Progenitor cell of endocrine pancreas (in vitro differentiated cells): Measurements from ENCODE around the gene ANKS6. TPM values are rescaled to one million over a fixed set of nuclear protein-coding genes. Genes with fewer than 3 reads are reported as not detected.

Experiments used
- DNase-seq: peaks from one replicate; pipeline ENCODE4 v3.0.0; 2021; ENCODE audit warnings: low spot score; ENCODE audit not compliant: unreplicated experiment
- H3K27ac Mint-ChIP-seq: 2 replicates; pipeline ENCODE4 v1.8.0; 2021; ENCODE audit warnings: mild to moderate bottlenecking, moderate library complexity, mixed read lengths
- H3K27me3 Mint-ChIP-seq: 2 replicates; pipeline ENCODE4 v1.8.0; 2021; ENCODE audit warnings: mixed read lengths
- H3K36me3 Mint-ChIP-seq: 2 replicates; pipeline ENCODE4 v1.8.0; 2022; ENCODE audit warnings: mixed read lengths; ENCODE audit not compliant: insufficient read depth
- H3K4me1 Mint-ChIP-seq: 2 replicates; pipeline ENCODE4 v1.8.0; 2021; ENCODE audit warnings: low read depth, mixed read lengths
- H3K4me3 Mint-ChIP-seq: 2 replicates; pipeline ENCODE4 v1.8.0; 2021; ENCODE audit warnings: low read depth, mild to moderate bottlenecking, moderate library complexity, mixed read lengths
- H3K9me3 Mint-ChIP-seq: 2 replicates; pipeline ENCODE4 v1.8.0; 2021; ENCODE audit warnings: low read depth, mixed read lengths
- total RNA-seq: library from RNA; stranded (reverse); gene quantifications from 2 replicates; pipeline ENCODE4 v1.2.1, GENCODE V29; 2021
- TF ChIP-seq, protein P1 (sequence below): fragments of 200-600 bp; sonication (generic); IDR thresholded peaks from one replicate; pipeline ENCODE4 v1.5.0; 2021; ENCODE audit warnings: antibody characterized with exemption, mild to moderate bottlenecking; ENCODE audit not compliant: unreplicated experiment

The ANKS6 gene
- total RNA-seq, 1 donor from 2014 or later: 39.7 TPM

DNA sequence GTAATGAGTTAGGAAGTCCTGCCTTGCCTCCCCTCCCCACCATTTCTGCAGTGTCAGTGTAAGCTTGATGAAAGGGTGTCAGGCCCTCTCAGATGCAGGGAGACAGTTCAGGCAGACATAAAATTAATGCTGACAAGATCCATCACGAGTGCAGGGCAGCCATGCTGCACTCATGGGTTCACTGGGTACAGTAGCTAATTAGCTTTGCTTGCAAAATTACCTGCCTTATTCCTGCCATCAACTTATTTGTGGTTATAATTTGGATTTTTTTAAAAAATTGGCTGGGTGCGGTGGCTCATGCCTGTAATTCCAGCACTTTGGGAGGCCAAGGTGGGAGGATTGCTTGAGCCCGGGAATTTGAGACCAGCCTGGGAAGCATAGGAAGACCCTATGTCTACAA lies 29.1 kb upstream of the ANKS6 start:
- no peaks in the 10 kb centered on the region for H3K4me1 Mint-ChIP-seq
- H3K27ac Mint-ChIP-seq: no peak overlapping the region
- no peaks in the 10 kb centered on the region for H3K27me3 Mint-ChIP-seq
- no peak overlapping the region for H3K4me3 Mint-ChIP-seq
- no peaks in the 10 kb centered on the region for H3K9me3 Mint-ChIP-seq
- DNase-seq: no peak
- TF ChIP-seq, protein P1, sequence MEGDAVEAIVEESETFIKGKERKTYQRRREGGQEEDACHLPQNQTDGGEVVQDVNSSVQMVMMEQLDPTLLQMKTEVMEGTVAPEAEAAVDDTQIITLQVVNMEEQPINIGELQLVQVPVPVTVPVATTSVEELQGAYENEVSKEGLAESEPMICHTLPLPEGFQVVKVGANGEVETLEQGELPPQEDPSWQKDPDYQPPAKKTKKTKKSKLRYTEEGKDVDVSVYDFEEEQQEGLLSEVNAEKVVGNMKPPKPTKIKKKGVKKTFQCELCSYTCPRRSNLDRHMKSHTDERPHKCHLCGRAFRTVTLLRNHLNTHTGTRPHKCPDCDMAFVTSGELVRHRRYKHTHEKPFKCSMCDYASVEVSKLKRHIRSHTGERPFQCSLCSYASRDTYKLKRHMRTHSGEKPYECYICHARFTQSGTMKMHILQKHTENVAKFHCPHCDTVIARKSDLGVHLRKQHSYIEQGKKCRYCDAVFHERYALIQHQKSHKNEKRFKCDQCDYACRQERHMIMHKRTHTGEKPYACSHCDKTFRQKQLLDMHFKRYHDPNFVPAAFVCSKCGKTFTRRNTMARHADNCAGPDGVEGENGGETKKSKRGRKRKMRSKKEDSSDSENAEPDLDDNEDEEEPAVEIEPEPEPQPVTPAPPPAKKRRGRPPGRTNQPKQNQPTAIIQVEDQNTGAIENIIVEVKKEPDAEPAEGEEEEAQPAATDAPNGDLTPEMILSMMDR: no peak
- peaks cover 6% of the 10 kb centered on the region for H3K36me3 Mint-ChIP-seq

DNA sequence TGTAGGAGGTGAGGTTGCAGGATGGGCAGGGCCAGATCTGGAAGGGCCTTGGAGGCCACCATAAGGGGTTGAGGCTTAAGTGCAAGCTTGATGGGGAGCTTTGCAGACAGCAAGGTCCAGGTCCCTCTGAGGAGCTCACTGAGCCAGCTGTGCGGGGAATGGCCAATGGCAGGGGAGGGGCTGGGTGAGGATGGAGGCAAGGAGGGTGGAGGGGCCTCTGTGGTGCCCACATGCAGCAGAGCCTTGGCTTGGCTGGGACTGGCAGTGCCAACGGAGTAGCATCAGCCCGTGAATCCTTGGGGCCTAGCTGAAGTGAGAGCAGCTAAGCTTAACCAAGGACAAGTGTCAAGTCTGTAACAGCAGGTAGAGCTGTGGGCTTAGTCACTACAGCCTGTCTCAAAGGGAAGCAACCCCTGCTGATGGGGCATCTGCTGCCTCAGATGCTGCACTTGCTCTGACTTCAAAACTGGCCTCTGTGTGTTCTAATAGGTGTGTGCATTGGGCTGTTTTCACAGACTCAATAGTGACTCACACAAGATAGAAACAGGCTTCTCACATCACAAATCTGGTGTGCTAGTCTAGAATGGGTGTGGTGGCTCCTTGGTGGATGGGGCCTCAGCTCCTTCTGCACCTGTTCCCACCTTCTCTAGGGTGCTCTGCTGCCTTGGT lies 27.4 kb upstream of the ANKS6 start:
- DNase-seq: no peak
- H3K36me3 Mint-ChIP-seq: peaks cover 2% of the 10 kb centered on the region
- H3K4me3 Mint-ChIP-seq: no peak overlapping the region
- no peaks in the 10 kb centered on the region for H3K27me3 Mint-ChIP-seq
- TF ChIP-seq, protein P1: no peak
- H3K4me1 Mint-ChIP-seq: no peaks in the 10 kb centered on the region
- no peak overlapping the region for H3K27ac Mint-ChIP-seq
- H3K9me3 Mint-ChIP-seq: no peaks in the 10 kb centered on the region

DNA sequence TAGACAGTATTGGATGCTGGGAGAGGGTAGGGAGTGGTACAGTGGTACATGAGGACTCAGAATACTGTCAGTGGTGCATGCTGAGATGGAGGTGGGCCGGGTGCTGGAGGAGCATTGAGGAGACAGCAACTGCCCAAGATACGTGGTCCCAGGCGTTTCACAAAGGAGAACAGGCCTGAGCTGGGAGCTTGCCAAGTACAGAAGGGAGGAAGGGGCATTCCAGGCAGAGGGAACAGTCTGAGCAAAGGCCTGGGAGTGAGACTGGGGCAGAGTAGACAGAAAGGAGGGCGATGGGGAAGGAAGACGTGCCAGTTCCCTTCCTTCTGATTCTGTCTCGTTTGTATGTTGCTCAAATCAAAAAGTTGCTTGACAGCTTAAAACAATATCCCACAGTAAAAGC lies 26.3 kb upstream of the ANKS6 start:
- Mint-ChIP-seq H3K27me3 (no peaks in the 10 kb centered on the region), H3K36me3 (peaks cover 2% of the 10 kb centered on the region)
- TF ChIP-seq, protein P1: no peak

DNA sequence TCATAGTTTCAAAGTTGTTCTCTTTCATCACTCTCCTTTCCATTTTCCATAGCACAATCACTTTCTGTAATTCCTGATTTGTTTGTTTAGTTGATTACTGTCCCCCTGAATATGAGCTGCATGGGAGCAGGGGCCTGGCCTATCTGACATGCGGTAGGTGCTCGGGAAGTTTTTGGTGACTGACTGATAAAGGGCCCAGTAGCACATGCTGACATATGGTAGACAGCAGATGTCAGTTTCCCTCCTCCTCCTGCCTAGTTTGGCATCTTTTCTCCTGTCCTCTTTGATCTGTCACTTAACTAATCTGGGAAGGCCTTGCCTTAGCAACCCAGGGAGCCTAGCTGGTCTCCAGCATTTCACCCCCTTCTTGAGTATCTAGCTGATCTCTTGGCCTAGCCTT lies 25.5 kb upstream of the ANKS6 start:
- Mint-ChIP-seq H3K4me1 (no peaks in the 10 kb centered on the region), H3K27me3 (no peaks in the 10 kb centered on the region), H3K4me3 (no peak overlapping the region), H3K36me3 (peaks cover 2% of the 10 kb centered on the region), H3K27ac (no peak overlapping the region), H3K9me3 (no peaks in the 10 kb centered on the region)
- TF ChIP-seq, protein P1: no peak
- no peak for DNase-seq

More for the DNA sequence above, 26.3 kb upstream of the ANKS6 start:
- Mint-ChIP-seq H3K4me3 (no peak overlapping the region), H3K4me1 (no peaks in the 10 kb centered on the region), H3K9me3 (no peaks in the 10 kb centered on the region), H3K27ac (peak overlapping the region; percentile 11)
- no peak for DNase-seq

DNA sequence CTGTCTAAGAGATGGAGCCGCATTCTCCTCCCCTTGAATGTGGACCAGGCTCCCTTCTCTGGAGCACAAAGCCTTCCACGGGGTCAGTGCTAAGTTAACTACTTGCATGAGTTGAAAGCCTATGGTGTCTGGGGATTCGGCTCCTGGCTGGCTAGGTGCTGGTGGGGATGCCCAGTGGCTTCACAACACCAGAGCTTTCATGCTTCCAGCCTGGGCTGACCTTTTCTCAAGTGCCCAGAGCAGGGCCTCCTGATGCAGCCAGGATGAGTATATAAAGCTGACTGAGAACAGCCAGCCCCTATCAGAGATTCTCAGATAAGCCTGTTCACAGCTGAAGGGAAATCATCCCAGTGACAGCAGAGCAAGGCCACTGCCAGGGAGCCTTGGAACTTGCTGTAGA lies 22.9 kb upstream of the ANKS6 start:
- peaks cover 2% of the 10 kb centered on the region for H3K36me3 Mint-ChIP-seq
- TF ChIP-seq, protein P1: no peak
- no peaks in the 10 kb centered on the region for H3K27me3 Mint-ChIP-seq
- no peak overlapping the region for H3K27ac Mint-ChIP-seq
- H3K4me1 Mint-ChIP-seq: no peaks in the 10 kb centered on the region
- no peaks in the 10 kb centered on the region for H3K9me3 Mint-ChIP-seq
- no peak for DNase-seq
- no peak overlapping the region for H3K4me3 Mint-ChIP-seq
